Neutrophil (primary cell): ENCODE data around the gene GNG7.

Source experiments
- H3K27ac ChIP-seq: fragments of 200-600 bp; sonication (generic); 2 replicates; pipeline ENCODE4 v1.5.1; 2016; ENCODE audit warnings: mild to moderate bottlenecking, moderate library complexity
- H3K27me3 ChIP-seq: fragments of 200-600 bp; sonication (generic); 2 replicates; pipeline ENCODE4 v1.6.0; 2016; ENCODE audit warnings: mild to moderate bottlenecking
- H3K36me3 ChIP-seq: fragments of 200-600 bp; sonication (generic); 2 replicates; pipeline ENCODE4 v1.5.1; 2017
- H3K4me1 ChIP-seq, 2 experiments: fragments of 200-600 bp in 1 of 2; sonication (generic) in 1 of 2; 1 replicate in 1 of 2; 2 replicates in 1 of 2; pipeline versions ENCODE4 v1.5.1 to v1.6.1; 2013 to 2016; ENCODE audit warnings: low read depth in 1 of 2, low read length in 1 of 2, mild to moderate bottlenecking in 1 of 2, moderate library complexity in 1 of 2; ENCODE audit not compliant: control insufficient read depth in 1 of 2, insufficient read depth in 1 of 2
- H3K4me3 ChIP-seq, 2 experiments: fragments of 200-600 bp in 1 of 2; sonication (generic) in 1 of 2; 1 replicate in 1 of 2; 2 replicates in 1 of 2; pipeline ENCODE4 v1.5.1; 2013 to 2016; ENCODE audit warnings: low read depth in 1 of 2, low read length in 1 of 2, mild to moderate bottlenecking in 1 of 2, moderate library complexity in 1 of 2
- H3K9me3 ChIP-seq: fragments of 200-600 bp; sonication (generic); 2 replicates; pipeline ENCODE4 v1.5.1; 2016
- TF ChIP-seq, protein P1 (sequence below): fragments of 200-600 bp; sonication (generic); IDR thresholded peaks from 2 replicates; pipeline ENCODE4 v1.5.1; 2016; ENCODE audit warnings: antibody characterized with exemption

Gene GNG7

DNA sequence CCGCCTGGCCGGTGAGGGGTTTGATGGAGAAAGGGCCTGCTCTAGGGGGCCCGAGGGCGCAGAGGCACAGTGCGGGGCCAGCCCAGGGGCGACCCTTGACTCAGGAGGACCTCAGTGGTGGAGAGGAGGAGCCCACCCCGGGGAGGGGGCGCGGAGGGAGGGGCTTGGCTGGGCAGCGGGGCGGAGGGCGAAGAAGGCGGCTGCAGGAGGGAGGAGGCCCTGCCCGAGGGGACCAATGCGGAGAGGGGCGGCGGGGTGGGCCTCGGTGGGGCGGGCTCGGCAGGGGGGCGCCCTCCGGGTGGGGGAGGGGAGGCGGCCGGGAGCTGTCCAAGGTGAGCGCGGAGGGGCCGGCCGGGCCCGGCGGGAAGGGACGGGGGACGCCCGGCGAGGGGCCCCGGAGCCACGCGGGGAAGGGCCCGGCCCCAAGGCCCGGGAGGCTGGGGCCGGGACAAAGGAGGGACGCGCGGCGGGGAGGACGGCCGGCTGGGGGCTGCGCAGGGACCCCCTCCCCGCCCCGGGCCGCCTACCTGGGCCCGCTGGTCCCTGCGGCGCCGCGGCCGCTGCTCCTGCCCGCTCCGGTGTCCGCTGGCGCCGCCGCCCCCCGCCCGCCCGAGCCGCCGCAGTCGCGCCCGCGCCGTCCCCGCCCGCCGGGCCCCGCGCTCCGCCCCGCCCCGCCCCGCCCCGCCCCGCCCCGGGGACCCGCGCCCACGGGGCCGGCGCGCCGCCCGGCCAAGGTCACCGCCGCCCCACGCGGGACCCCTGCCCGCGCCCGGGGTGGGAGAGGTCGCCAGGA, 18.5 kb upstream of the GNG7 start, which contains the start of gene DIRAS1:
Gene DIRAS1, minus strand, starts transcription at position 596 of the 793 bp plus-strand sequence. CDS start 3,566 bp downstream, outside the sequence.
- H3K36me3 ChIP-seq, result no peaks in the 10 kb centered on the region
- H3K4me3 ChIP-seq, result no peak within 1 kb of the TSS
- H3K4me1 ChIP-seq, result peaks cover 0 to 4% of the 10 kb centered on the region in 2 experiments
- H3K27ac ChIP-seq, result no peak within 1 kb of the TSS
- H3K27me3 ChIP-seq, result peaks cover 88% of the 10 kb centered on the region
- no peaks in the 10 kb centered on the region for H3K9me3 ChIP-seq
- TF ChIP-seq, protein P1, sequence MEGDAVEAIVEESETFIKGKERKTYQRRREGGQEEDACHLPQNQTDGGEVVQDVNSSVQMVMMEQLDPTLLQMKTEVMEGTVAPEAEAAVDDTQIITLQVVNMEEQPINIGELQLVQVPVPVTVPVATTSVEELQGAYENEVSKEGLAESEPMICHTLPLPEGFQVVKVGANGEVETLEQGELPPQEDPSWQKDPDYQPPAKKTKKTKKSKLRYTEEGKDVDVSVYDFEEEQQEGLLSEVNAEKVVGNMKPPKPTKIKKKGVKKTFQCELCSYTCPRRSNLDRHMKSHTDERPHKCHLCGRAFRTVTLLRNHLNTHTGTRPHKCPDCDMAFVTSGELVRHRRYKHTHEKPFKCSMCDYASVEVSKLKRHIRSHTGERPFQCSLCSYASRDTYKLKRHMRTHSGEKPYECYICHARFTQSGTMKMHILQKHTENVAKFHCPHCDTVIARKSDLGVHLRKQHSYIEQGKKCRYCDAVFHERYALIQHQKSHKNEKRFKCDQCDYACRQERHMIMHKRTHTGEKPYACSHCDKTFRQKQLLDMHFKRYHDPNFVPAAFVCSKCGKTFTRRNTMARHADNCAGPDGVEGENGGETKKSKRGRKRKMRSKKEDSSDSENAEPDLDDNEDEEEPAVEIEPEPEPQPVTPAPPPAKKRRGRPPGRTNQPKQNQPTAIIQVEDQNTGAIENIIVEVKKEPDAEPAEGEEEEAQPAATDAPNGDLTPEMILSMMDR, result no peak

DNA sequence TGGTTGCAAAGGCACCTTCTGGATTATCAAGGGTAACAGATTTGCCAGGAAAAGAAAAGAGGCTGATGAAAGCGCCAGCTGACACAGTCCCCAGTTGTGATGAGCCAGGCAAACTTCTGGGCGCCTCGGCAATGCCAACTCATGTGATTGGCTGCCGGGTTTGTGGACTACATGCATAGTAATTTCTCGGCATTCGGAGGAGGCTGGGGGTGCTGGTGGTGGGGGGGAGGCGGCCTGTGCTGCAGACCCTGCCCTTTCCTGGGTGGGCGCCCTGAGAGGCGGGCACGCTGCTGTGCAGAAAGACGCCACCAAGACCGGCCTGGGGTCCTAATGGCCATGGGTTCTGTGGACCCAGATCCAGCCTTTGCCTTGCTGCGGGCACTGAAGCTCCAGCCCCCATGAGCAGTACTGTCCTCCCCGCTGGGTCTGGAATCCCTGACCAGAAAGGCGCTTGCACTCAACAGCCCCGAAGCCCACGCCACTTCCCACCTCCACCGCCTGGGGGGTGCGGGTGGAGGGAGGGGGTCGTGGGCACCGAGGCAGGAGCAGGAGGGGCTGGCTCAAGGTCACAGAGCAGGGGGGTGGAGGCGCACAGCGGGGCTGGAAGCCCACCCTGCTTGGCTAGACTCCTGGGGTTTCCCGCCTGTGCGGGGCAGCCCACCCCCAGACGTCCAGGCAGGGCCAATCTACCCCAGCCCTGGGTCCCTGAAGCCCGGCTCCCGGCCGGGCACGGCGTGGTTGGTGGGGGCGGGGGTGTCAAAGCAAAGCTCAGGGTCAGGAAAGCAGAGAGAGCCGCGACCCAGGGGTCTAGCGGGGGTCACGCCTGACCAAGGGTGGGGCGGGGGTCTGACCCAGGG, 17.7 kb upstream of the GNG7 start:
- H3K9me3 ChIP-seq, result no peaks in the 10 kb centered on the region
- peaks cover 0 to 4% of the 10 kb centered on the region in 2 experiments for H3K4me1 ChIP-seq
- H3K27ac ChIP-seq, result no peak overlapping the region
- H3K36me3 ChIP-seq, result no peaks in the 10 kb centered on the region
- peaks cover 80% of the 10 kb centered on the region for H3K27me3 ChIP-seq
- TF ChIP-seq, protein P1, result no peak
- H3K4me3 ChIP-seq, result no peak overlapping the region

DNA sequence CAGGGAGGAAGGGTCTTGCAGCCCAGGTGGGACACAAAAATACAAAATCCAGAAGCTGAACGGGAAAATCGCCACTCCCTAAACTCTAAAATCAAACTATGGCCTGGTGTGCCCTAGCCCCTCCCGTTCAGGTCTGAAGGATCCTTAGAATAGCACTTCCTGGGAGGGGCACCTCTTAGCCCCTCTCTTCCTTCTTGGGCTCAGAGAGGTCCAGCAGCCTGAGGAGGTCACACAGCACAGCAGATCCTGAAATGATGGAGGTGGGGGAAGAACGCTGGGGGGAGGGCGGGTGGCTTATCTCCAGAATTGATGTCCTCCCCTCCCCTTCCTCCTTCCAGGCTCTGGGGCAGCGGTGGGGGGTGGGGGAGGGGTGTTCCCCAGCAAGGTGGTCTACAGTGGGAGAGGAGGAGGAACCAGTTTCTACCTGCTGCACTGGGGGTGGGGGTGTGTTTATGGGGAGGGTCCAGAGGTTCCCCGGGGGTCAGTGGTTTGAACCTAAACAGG, 16.8 kb upstream of the GNG7 start:
- Histone ChIP-seq H3K36me3 (no peaks in the 10 kb centered on the region), H3K4me1 (peaks cover 0 to 4% of the 10 kb centered on the region in 2 experiments), H3K27me3 (peaks cover 74% of the 10 kb centered on the region), H3K27ac (no peak overlapping the region), H3K4me3 (no peak overlapping the region), H3K9me3 (no peaks in the 10 kb centered on the region)
- TF ChIP-seq, protein P1, result no peak

DNA sequence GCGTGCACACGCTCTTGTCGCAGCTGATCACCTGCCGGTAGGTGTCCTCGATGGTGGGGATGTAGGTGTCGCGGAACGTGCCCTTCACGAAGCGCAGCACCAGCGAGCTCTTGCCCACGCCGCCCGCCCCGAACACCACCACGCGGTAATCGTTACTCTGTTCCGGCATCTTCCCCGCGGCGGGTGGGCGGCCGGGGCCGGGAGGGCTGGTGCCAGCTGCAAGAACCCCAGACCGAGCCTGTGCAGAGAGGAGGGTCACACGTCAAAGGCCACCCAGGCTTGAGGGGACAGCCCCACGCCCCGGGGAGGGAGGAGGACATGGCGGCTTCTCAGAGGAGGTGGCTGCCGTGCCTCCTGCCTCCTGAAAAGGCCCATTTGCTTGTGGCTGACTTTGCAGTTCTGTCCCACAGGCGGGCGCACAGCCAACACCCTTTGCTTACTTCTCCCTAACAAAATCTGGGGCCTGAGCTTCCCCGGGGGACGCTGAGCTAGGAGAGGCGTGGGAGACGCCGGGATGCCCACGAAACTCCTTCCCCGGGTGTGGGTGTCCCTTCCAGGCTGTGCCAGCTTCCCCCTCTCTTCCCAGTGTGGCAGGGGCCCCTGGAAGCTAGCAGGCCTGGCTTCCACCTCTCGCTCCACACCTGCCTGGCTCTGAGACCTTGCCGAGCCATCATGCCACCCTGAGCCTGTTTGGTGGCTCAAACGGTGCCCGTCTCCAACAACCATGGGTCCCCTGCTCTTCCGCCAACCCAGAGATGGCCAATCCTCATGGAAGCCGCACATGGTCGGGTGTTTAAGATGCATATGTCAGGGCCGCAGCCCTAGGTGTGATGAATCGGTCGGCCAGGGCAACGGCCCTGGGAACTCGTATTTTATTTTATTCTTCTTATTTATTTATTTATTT, 15.4 kb upstream of the GNG7 start:
- Histone ChIP-seq H3K4me3 (no peak overlapping the region), H3K36me3 (no peaks in the 10 kb centered on the region)
- TF ChIP-seq, protein P1, result no peak

More for the DNA sequence above, 15.4 kb upstream of the GNG7 start:
- peaks cover 0 to 4% of the 10 kb centered on the region in 2 experiments for H3K4me1 ChIP-seq
- H3K27ac ChIP-seq, result no peak overlapping the region
- H3K9me3 ChIP-seq, result no peaks in the 10 kb centered on the region
- peaks cover 60% of the 10 kb centered on the region for H3K27me3 ChIP-seq
